Kidney (tissue), 22 donors: Measurements from ENCODE around the gene FSTL5. TPM values are rescaled to one million over a fixed set of nuclear protein-coding genes. Genes with fewer than 3 reads are reported as not detected.
"Not testable (repeated sequence)": the region's sequence is repeated elsewhere in the genome, so short reads cannot be mapped to it uniquely, and the experiment has no call there.

Experiments
- DNase-seq, 5 donors: peaks; one replicate each; pipeline ENCODE4 v3.0.0-alpha.2; 2013 to 2020
- FAIRE-seq: peaks from 2 replicates; lab custom pipeline; 2012; peaks lifted over from hg19 to GRCh38; lab: Jason Lieb, UNC
- H3K27ac ChIP-seq, 2 donors: one replicate each; pipeline ENCODE4 v1.7.0; 2013; ENCODE audit warnings: low read depth in 2 of 2, low read length in 2 of 2, inconsistent platforms in 1 of 2
- H3K27me3 ChIP-seq: one replicate; pipeline ENCODE4 v1.7.1; 2013; ENCODE audit warnings: low read length, inconsistent platforms; ENCODE audit not compliant: control insufficient read depth, insufficient read depth
- H3K36me3 ChIP-seq, 3 donors: one replicate each; pipeline versions ENCODE4 v1.7.0 to v1.7.1; 2013; ENCODE audit warnings: low read length in 3 of 3, control low read depth in 1 of 3, inconsistent platforms in 1 of 3; ENCODE audit not compliant: insufficient read depth in 3 of 3, control insufficient read depth in 2 of 3
- H3K4me1 ChIP-seq, 3 donors: one replicate each; pipeline versions ENCODE4 v1.7.0 to v1.7.1; 2013; ENCODE audit warnings: low read length in 3 of 3, inconsistent platforms in 1 of 3, low read depth in 1 of 3; ENCODE audit not compliant: control insufficient read depth in 2 of 3, insufficient read depth in 2 of 3
- H3K4me3 ChIP-seq, 3 donors: one replicate each; pipeline versions ENCODE4 v1.7.0 to v1.8.1; 2013; ENCODE audit warnings: low read length in 3 of 3, control low read depth in 1 of 3, inconsistent platforms in 1 of 3
- H3K9ac ChIP-seq, 3 donors: one replicate each; pipeline versions ENCODE4 v1.7.0 to v1.7.1; 2013; ENCODE audit warnings: low read length in 3 of 3, control low read depth in 1 of 3, inconsistent platforms in 1 of 3
- H3K9me3 ChIP-seq, 3 donors: one replicate each; pipeline versions ENCODE4 v1.7.0 to v1.7.1; 2013; ENCODE audit warnings: low read length in 3 of 3, control low read depth in 1 of 3, inconsistent platforms in 1 of 3; ENCODE audit not compliant: control insufficient read depth in 2 of 3, insufficient read depth in 1 of 3
- CTCF ChIP-seq: IDR thresholded peaks from 3 replicates; pipeline ENCODE4 v1.5.1; 2012; ENCODE audit warnings: mild to moderate bottlenecking, moderate library complexity, borderline replicate concordance; ENCODE audit not compliant: insufficient read depth; ENCODE audit errors: extremely low read depth
- intact Hi-C: fragments of 100-400 bp; cut with DNase I; formaldehyde crosslinking; loops from one replicate; pipeline ENCODE4 v1.11.1; 2022
- long read RNA-seq, 10 donors: library from polyadenylated mRNA in 1 of 10; unstranded in 1 of 10; transcript quantifications; one replicate each; pipeline ENCODE4 v2.0.0 and lab custom pipeline, GENCODE V29; 2021 to 2026
- polyA plus RNA-seq: library from polyadenylated mRNA; stranded (reverse); fragments of 350-450 nt; fragmentation: Illumina TruSeq; extraction: RNeasy Lipid Tissue Mini Kit (QIAGEN cat#74804); gene quantifications from one replicate; pipeline ENCODE4 v1.2.3, GENCODE V29; 2014; ENCODE audit warnings: low read depth, low replicate concordance; ENCODE audit not compliant: insufficient read depth
- total RNA-seq: library from RNA; stranded (reverse); fragmentation: NEBNext Ultra II Directional; extraction: Animal tissue kit (Norgen Biotek cat#: 25700); gene quantifications from one replicate; pipeline ENCODE4 v1.2.1, GENCODE V29; 2021
- donor health status: control.
- donor health status: control.
- donor health status: control.
- donor health status: control.
- donor health status: control.
- donor health status: DM: yes; HTN: yes; CAD: no.
- donor health status: Normal renal cell carcinoma (clear cell type).

FSTL5 gene
- total RNA-seq (not detected), polyA plus RNA-seq (0.09 TPM)
- long read RNA-seq, donor 1, partial matches to known transcripts = 0 of 1 reads
- long read RNA-seq, donor 1, other reads (novel, unspliced or antisense) = 0 of 1 reads
- long read RNA-seq, donor 2 = 0 reads
- long read RNA-seq, donor 3 = 0 reads
- long read RNA-seq, donor 4 = 0 reads
- long read RNA-seq, donor 5 = 0 reads
- long read RNA-seq, donor 6 = 0 reads
- long read RNA-seq, donor 7 = 0 reads
- long read RNA-seq, donor 8 = 0 reads
- long read RNA-seq, donor 9 = 0 reads
- long read RNA-seq, donor 10 = 0 reads

- peaks cover 0 to 4% (median 0%) of the 10 kb centered on the region in 3 donors for H3K4me1 ChIP-seq
- FAIRE-seq (no peak), DNase-seq (peak; percentile 77 to 95 (median 94))
- H3K36me3 ChIP-seq = no peaks in the 10 kb centered on the region
- intact Hi-C loops = no loop called here
- H3K4me3 ChIP-seq = peak within 1 kb of the TSS; percentile 46 to 73 (median 68)
- H3K27ac ChIP-seq = no peak within 1 kb of the TSS
- no peaks in the 10 kb centered on the region for H3K27me3 ChIP-seq
- no peaks in the 10 kb centered on the region for H3K9me3 ChIP-seq
- TF ChIP-seq CTCF = no peak
- peak within 1 kb of the TSS in 2 of 3 donors; percentile 34 to 54 for H3K9ac ChIP-seq
Observed at GRCh38 chr4:162163892-162164759, at the start of gene FSTL5. Gene FSTL5 (minus strand): TSS chr4:162164000. CDS start chr4:162111396, 52,604 bp downstream.

GRCh38 chr4:162209706-162210105 lies 45.9 kb upstream of the FSTL5 start:
- intact Hi-C loops = no loop called here
- no peak overlapping the region for H3K9ac ChIP-seq
- H3K27me3 ChIP-seq = no peaks in the 10 kb centered on the region
- no peaks in the 10 kb centered on the region for H3K9me3 ChIP-seq
- DNase-seq = no peak
- no peak for TF ChIP-seq CTCF
- no peak for FAIRE-seq
- no peak overlapping the region for H3K27ac ChIP-seq
- no peak overlapping the region for H3K4me3 ChIP-seq
- no peaks in the 10 kb centered on the region for H3K4me1 ChIP-seq
- no peaks in the 10 kb centered on the region for H3K36me3 ChIP-seq

GRCh38 chr4:162203478-162203877 lies 39.7 kb upstream of the FSTL5 start:
- H3K4me1 ChIP-seq, intact Hi-C loops, H3K4me3 ChIP-seq, H3K27me3 ChIP-seq, H3K27ac ChIP-seq, H3K9ac ChIP-seq, FAIRE-seq, H3K36me3 ChIP-seq, H3K9me3 ChIP-seq: not testable (repeated sequence)
- DNase-seq = peak in 1 of 5 donors; percentile 61

- no peaks in the 10 kb centered on the region for H3K9me3 ChIP-seq
- no peak overlapping the region for H3K27ac ChIP-seq
- no peak overlapping the region for H3K4me3 ChIP-seq
- H3K27me3 ChIP-seq = no peaks in the 10 kb centered on the region
- H3K4me1 ChIP-seq = no peaks in the 10 kb centered on the region
- no peak overlapping the region for H3K9ac ChIP-seq
- H3K36me3 ChIP-seq = no peaks in the 10 kb centered on the region
- no peak for TF ChIP-seq CTCF
- DNase-seq (no peak), FAIRE-seq (no peak)
- intact Hi-C loops = no loop called here
Observed at GRCh38 chr4:162201673-162202072, 37.9 kb upstream of the FSTL5 start.
